HCT116 (cell line): ENCODE data around the gene RNF32. TPM values are rescaled to one million over a fixed set of nuclear protein-coding genes. Genes with fewer than 3 reads are reported as not detected.

Source experiments
- ATAC-seq: fragments of 200-7000 bp; cut with Tn5 transposase; 2 replicates; pipeline ENCODE4 v1.9.1; 2020; ENCODE audit warnings: mild to moderate bottlenecking, moderate library complexity
- BruUV-seq: library from RNA; stranded (reverse); fragments of 400-500 nt; replicated peaks from 2 replicates; lab custom pipeline; 2021; lab: Mats Ljungman, UMichigan
- CTCF ChIA-PET: fragments of 300-600 bp; sonication (Branson Sonifier 250); formaldehyde crosslinking; loops from one replicate; lab custom pipeline; 2021; ENCODE audit warnings: antibody characterized with exemption; lab: Charles Lee
- POLR2A ChIA-PET: fragments of 300-600, 350-600 bp; sonication (Branson Sonifier 250); formaldehyde crosslinking; loops from one replicate; lab custom pipeline; 2021; ENCODE audit warnings: antibody characterized with exemption; lab: Charles Lee
- RAD21 ChIA-PET, 2 experiments: fragments of 300-600 bp; sonication (Branson Sonifier 250); formaldehyde crosslinking; loops; one replicate each; lab custom pipeline; 2023; ENCODE audit warnings: low total read pairs in 2 of 2; ENCODE audit not compliant: uncharacterized antibody in 2 of 2, unreplicated experiment in 2 of 2, low non-redundant PET in 1 of 2; lab: Charles Lee
- DNase-seq: peaks from one replicate; pipeline ENCODE4 v3.0.0-alpha.2; 2010; ENCODE audit warnings: low read depth, low spot score
- H2AFZ ChIP-seq: fragments of 200-600 bp; shearing (Covaris generic), sonication (generic); 2 replicates; pipeline ENCODE4 v1.6.1; 2017; ENCODE audit warnings: low read depth, mixed run types, mixed read lengths, antibody characterized with exemption, low read length; ENCODE audit not compliant: poor library complexity, severe bottlenecking
- H3K27ac ChIP-seq: 2 replicates; pipeline ENCODE4 v1.5.1; 2012; ENCODE audit warnings: low read depth, low read length
- H3K27me3 ChIP-seq: fragments of 200-600 bp; sonication (generic); 2 replicates; pipeline ENCODE4 v1.6.1; 2016; ENCODE audit warnings: mixed run types, low read length, mixed read lengths; ENCODE audit not compliant: insufficient read depth
- H3K36me3 ChIP-seq, 2 experiments: fragments of 200-500 bp in 1 of 2; fragments of 200-600 bp in 1 of 2; sonication (Bioruptor generic) in 1 of 2; sonication (generic) in 1 of 2; 2 replicates each; pipeline versions ENCODE4 v1.5.1 to v1.6.1; 2014 to 2016; ENCODE audit warnings: low read length in 2 of 2, inconsistent platforms in 1 of 2, mixed read lengths in 1 of 2, mixed run types in 1 of 2; ENCODE audit not compliant: insufficient read depth in 2 of 2, control insufficient read depth in 1 of 2
- H3K4me1 ChIP-seq, 2 experiments: fragments of 200-600 bp in 1 of 2; sonication (generic) in 1 of 2; 2 replicates each; pipeline versions ENCODE4 v1.5.1 to v1.6.1; 2012 to 2017; ENCODE audit warnings: low read length in 2 of 2, inconsistent platforms in 1 of 2, mild to moderate bottlenecking in 1 of 2, mixed read lengths in 1 of 2, mixed run types in 1 of 2, moderate library complexity in 1 of 2; ENCODE audit not compliant: insufficient read depth in 2 of 2, control insufficient read depth in 1 of 2
- H3K4me2 ChIP-seq: fragments of 200-600 bp; sonication (generic); 2 replicates; pipeline ENCODE4 v1.6.1; 2017; ENCODE audit warnings: mixed run types, low read length, mixed read lengths
- H3K4me3 ChIP-seq, 2 experiments: fragments of 200-600 bp in 1 of 2; sonication (generic) in 1 of 2; replicated peaks in 1 of 2; 2 replicates each; pipeline ENCODE4 v1.5.1; 2011 to 2016; ENCODE audit warnings: low read length in 2 of 2, control low read depth in 1 of 2, low read depth in 1 of 2, mild to moderate bottlenecking in 1 of 2, mixed read lengths in 1 of 2, mixed run types in 1 of 2
- H3K79me2 ChIP-seq: fragments of 200-600 bp; sonication (generic); 2 replicates; pipeline ENCODE4 v1.6.1; 2017; ENCODE audit warnings: mild to moderate bottlenecking, mixed run types, low read length, moderate library complexity, mixed read lengths; ENCODE audit not compliant: insufficient read depth
- H3K9ac ChIP-seq: fragments of 200-600 bp; sonication (generic); 2 replicates; pipeline ENCODE4 v1.6.1; 2016; ENCODE audit warnings: low read length, mixed read lengths
- H3K9me2 ChIP-seq: fragments of 200-600 bp; sonication (generic), shearing (Covaris generic); 2 replicates; pipeline ENCODE4 v1.6.1; 2017; ENCODE audit warnings: mixed run types, mild to moderate bottlenecking, moderate library complexity; ENCODE audit not compliant: insufficient read depth
- H3K9me3 ChIP-seq, 2 experiments: fragments of 200-500 bp in 1 of 2; fragments of 200-600 bp in 1 of 2; sonication (Bioruptor generic) in 1 of 2; sonication (generic) in 1 of 2; 2 replicates each; pipeline ENCODE4 v1.6.1; 2014 to 2017; ENCODE audit warnings: low read length in 2 of 2, mixed read lengths in 2 of 2, inconsistent platforms in 1 of 2, low read depth in 1 of 2, mild to moderate bottlenecking in 1 of 2, mixed run types in 1 of 2, moderate library complexity in 1 of 2; ENCODE audit not compliant: control insufficient read depth in 1 of 2, insufficient read depth in 1 of 2
- H4K20me1 ChIP-seq: fragments of 200-600 bp; sonication (generic), shearing (Covaris generic); 2 replicates; pipeline ENCODE4 v1.6.1; 2017; ENCODE audit warnings: mixed run types, mild to moderate bottlenecking, moderate library complexity; ENCODE audit not compliant: insufficient read depth
- EZH2phosphoT487 ChIP-seq: fragments of 200-600 bp; IDR thresholded peaks from 2 replicates; pipeline ENCODE4 v1.6.1; 2018; ENCODE audit warnings: antibody characterized with exemption, borderline replicate concordance
- JUND ChIP-seq: IDR thresholded peaks from 2 replicates; pipeline ENCODE4 v1.6.1; 2012
- POLR2AphosphoS5 ChIP-seq: IDR thresholded peaks from 2 replicates; pipeline ENCODE4 v1.6.1; 2011; ENCODE audit warnings: mild to moderate bottlenecking, low read depth, low read length, moderate library complexity
- SIN3A ChIP-seq: IDR thresholded peaks from 2 replicates; pipeline ENCODE4 v1.6.1; 2012; ENCODE audit warnings: low read depth
- ZFX ChIP-seq: fragments of 450-650 bp; IDR thresholded peaks from 2 replicates; pipeline ENCODE4 v1.6.1; 2017
- intact Hi-C: fragments of 100-400 bp; cut with micrococcal nuclease; formaldehyde crosslinking; loops from 2 replicates; pipeline ENCODE4 v1.10.0; 2022
- total RNA-seq: library from RNA; stranded (reverse); gene quantifications from one replicate; pipeline ENCODE4 v1.2.1, GENCODE V29; 2021; ENCODE audit not compliant: unreplicated experiment
- TF ChIP-seq, protein P1 (sequence below): IDR thresholded peaks from 2 replicates; pipeline ENCODE4 v1.6.1; 2012
- TF ChIP-seq, protein P2 (sequence below): IDR thresholded peaks from 2 replicates; pipeline ENCODE4 v1.6.1; 2011; ENCODE audit warnings: mild to moderate bottlenecking, low read length, moderate library complexity; ENCODE audit not compliant: insufficient replicate concordance; ENCODE audit errors: extremely low read depth
- TF ChIP-seq, protein P3 (sequence below): IDR thresholded peaks from 2 replicates; pipeline ENCODE4 v1.6.1; 2012; ENCODE audit warnings: low read depth
- TF ChIP-seq, protein P4 (sequence below): IDR thresholded peaks from 2 replicates; pipeline ENCODE4 v1.6.1; 2012

RNF32 gene
- total RNA-seq, 1 experiment from 2014 or later: 3.4 TPM

DNA sequence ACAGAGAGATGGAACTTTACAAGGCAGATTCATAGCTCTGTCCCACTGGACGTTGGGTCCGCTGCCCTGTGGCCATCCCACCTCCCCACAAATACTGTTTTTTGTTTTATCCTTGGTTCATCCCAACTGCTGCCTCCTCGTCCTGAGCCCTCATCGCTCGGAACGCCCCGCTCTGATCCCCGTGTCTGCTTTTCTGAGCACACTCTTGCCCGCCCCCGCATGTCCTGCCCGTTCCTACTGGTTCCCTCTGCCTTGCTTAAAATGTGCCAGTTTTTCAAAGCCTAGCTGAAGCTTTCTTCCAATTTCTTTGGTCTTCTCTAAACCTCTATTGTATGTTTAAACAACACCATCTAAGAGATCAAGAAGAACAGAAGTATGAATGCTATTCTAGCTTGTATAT lies 19.4 kb downstream of the RNF32 start:
- Histone ChIP-seq H3K4me2 (no peak overlapping the region), H3K27ac (no peak overlapping the region), H3K79me2 (no peaks in the 10 kb centered on the region), H3K36me3 (no peaks in the 10 kb centered on the region), H3K27me3 (no peaks in the 10 kb centered on the region), H2AFZ (no peak overlapping the region), H3K4me3 (no peak overlapping the region), H4K20me1 (no peaks in the 10 kb centered on the region), H3K4me1 (no peaks in the 10 kb centered on the region), H3K9me3 (no peaks in the 10 kb centered on the region), H3K9ac (no peak overlapping the region), H3K9me2 (no peaks in the 10 kb centered on the region)
- RAD21 ChIA-PET: no interaction called here
- TF ChIP-seq, protein P1, sequence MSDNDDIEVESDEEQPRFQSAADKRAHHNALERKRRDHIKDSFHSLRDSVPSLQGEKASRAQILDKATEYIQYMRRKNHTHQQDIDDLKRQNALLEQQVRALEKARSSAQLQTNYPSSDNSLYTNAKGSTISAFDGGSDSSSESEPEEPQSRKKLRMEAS: no peak
- TF ChIP-seq, protein P2, sequence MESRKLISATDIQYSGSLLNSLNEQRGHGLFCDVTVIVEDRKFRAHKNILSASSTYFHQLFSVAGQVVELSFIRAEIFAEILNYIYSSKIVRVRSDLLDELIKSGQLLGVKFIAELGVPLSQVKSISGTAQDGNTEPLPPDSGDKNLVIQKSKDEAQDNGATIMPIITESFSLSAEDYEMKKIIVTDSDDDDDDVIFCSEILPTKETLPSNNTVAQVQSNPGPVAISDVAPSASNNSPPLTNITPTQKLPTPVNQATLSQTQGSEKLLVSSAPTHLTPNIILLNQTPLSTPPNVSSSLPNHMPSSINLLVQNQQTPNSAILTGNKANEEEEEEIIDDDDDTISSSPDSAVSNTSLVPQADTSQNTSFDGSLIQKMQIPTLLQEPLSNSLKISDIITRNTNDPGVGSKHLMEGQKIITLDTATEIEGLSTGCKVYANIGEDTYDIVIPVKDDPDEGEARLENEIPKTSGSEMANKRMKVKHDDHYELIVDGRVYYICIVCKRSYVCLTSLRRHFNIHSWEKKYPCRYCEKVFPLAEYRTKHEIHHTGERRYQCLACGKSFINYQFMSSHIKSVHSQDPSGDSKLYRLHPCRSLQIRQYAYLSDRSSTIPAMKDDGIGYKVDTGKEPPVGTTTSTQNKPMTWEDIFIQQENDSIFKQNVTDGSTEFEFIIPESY: no peak
- no peak for TF ChIP-seq ZFX
- no peak for TF ChIP-seq SIN3A
- TF ChIP-seq POLR2AphosphoS5: peak; percentile 36; the same call in 1 of the 2 replicates
- CTCF ChIA-PET: no interaction called here
- DNase-seq (no peak), ATAC-seq (no peak)
- BruUV-seq: no TSS peak
- POLR2A ChIA-PET: no interaction called here
- intact Hi-C loops: no loop called here

DNA sequence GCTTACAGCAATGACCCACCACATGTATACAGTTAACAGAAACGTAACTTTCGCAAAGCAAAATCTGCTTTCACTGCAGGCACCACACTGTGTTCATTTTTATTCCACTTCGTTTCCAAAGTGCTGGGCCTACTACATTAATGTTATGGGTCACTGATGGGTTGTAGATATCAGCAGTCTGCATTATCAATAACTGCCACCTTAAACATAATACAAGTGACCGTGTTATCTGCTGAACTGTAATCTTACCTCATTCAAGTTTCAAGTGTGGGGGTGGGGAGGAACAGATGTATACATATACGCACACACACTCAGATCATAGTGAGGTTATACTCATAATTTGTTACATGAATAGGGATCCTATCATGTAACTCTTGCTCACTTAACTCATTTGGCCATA lies 21.1 kb downstream of the RNF32 start:
- Histone ChIP-seq H3K9me3 (no peaks in the 10 kb centered on the region), H3K9me2 (no peaks in the 10 kb centered on the region), H3K27me3 (no peaks in the 10 kb centered on the region), H3K36me3 (no peaks in the 10 kb centered on the region), H3K9ac (no peak overlapping the region), H3K4me1 (no peaks in the 10 kb centered on the region), H4K20me1 (no peaks in the 10 kb centered on the region), H3K4me2 (no peak overlapping the region), H3K27ac (no peak overlapping the region), H2AFZ (no peak overlapping the region), H3K79me2 (no peaks in the 10 kb centered on the region), H3K4me3 (no peak overlapping the region)
- no TSS peak for BruUV-seq
- ATAC-seq (no peak), DNase-seq (no peak)
- RAD21 ChIA-PET: no interaction called here
- POLR2A ChIA-PET: no interaction called here
- CTCF ChIA-PET: no interaction called here
- intact Hi-C loops: no loop called here
- TF ChIP-seq, protein P2: no peak
- TF ChIP-seq JUND (no peak), ZFX (no peak), EZH2phosphoT487 (no peak)
- TF ChIP-seq, protein P3, sequence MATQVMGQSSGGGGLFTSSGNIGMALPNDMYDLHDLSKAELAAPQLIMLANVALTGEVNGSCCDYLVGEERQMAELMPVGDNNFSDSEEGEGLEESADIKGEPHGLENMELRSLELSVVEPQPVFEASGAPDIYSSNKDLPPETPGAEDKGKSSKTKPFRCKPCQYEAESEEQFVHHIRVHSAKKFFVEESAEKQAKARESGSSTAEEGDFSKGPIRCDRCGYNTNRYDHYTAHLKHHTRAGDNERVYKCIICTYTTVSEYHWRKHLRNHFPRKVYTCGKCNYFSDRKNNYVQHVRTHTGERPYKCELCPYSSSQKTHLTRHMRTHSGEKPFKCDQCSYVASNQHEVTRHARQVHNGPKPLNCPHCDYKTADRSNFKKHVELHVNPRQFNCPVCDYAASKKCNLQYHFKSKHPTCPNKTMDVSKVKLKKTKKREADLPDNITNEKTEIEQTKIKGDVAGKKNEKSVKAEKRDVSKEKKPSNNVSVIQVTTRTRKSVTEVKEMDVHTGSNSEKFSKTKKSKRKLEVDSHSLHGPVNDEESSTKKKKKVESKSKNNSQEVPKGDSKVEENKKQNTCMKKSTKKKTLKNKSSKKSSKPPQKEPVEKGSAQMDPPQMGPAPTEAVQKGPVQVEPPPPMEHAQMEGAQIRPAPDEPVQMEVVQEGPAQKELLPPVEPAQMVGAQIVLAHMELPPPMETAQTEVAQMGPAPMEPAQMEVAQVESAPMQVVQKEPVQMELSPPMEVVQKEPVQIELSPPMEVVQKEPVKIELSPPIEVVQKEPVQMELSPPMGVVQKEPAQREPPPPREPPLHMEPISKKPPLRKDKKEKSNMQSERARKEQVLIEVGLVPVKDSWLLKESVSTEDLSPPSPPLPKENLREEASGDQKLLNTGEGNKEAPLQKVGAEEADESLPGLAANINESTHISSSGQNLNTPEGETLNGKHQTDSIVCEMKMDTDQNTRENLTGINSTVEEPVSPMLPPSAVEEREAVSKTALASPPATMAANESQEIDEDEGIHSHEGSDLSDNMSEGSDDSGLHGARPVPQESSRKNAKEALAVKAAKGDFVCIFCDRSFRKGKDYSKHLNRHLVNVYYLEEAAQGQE: no peak
- TF ChIP-seq, protein P4, sequence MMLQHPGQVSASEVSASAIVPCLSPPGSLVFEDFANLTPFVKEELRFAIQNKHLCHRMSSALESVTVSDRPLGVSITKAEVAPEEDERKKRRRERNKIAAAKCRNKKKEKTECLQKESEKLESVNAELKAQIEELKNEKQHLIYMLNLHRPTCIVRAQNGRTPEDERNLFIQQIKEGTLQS: no peak
